ENCODE data around the gene PRR35.

PRR35 gene

GRCh38 chr16:534856-535445 lies 25.2 kb upstream of the PRR35 start:
- TF ChIP-seq, protein P1, sequence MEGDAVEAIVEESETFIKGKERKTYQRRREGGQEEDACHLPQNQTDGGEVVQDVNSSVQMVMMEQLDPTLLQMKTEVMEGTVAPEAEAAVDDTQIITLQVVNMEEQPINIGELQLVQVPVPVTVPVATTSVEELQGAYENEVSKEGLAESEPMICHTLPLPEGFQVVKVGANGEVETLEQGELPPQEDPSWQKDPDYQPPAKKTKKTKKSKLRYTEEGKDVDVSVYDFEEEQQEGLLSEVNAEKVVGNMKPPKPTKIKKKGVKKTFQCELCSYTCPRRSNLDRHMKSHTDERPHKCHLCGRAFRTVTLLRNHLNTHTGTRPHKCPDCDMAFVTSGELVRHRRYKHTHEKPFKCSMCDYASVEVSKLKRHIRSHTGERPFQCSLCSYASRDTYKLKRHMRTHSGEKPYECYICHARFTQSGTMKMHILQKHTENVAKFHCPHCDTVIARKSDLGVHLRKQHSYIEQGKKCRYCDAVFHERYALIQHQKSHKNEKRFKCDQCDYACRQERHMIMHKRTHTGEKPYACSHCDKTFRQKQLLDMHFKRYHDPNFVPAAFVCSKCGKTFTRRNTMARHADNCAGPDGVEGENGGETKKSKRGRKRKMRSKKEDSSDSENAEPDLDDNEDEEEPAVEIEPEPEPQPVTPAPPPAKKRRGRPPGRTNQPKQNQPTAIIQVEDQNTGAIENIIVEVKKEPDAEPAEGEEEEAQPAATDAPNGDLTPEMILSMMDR (conservative IDR thresholded peaks at IDR 0.05; ENCODE audit: low read length), result no peak
- H3K4me3 ChIP-seq (ENCODE audit: low read length), result no peak overlapping the region
- no peak for DNase-seq (ENCODE audit: low read depth)

DNA sequence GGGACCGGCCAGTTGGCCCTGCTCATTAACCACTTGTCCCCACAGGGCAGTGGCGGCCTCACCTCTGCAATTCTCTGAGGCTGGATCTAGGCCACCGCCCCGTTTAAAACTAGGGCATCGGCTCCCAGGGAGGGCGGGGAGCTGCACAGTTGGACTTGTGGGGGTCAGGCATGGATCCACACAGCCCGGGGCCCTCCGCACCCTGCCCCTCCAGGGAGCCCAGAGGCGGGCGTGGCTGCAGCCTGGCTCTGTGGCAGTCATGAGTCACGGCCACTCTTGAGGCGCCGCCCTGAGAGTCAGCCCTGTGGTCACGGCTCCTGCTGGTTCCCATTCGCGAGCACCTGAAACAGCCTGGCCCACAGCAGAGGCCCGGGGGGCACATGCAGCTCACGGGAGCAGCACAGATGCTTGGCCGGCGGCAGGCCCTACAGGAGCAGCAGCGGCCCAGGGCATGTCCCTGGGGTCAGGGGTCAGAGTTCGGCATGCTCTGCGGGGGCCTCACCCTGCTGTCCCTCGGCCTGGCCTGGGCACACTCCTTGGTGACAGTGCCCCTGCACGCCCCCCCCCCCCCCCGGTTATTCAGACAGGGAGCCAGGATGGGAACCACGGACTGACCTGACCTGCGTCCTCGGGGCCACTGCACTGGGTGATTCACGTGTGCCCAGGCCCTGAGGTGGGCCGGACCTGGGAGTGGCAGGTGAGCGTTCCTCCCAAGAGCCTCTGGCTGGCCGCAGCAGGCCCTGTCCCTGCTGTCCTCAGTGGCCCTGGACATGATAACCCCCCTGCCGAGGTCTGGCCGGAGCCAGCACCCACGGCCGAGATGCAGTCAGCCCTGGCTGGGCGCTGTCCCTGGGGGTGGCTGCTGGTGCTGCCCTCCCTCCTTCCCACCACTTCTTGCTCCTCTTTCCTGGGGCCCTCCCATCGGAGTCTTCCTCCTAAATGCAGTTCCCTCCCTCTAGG lies 24.5 kb upstream of the PRR35 start:
- TF ChIP-seq, protein P1 (conservative IDR thresholded peaks at IDR 0.05; ENCODE audit: low read length), result no peak
- DNase-seq (ENCODE audit: low read depth), result peak; percentile 69
- no peak overlapping the region for H3K4me3 ChIP-seq (ENCODE audit: low read length)

GRCh38 chr16:536746-537145 lies 23.4 kb upstream of the PRR35 start:
- DNase-seq (ENCODE audit: low read depth), result no peak
- TF ChIP-seq, protein P1 (conservative IDR thresholded peaks at IDR 0.05; ENCODE audit: low read length), result no peak
- H3K4me3 ChIP-seq (ENCODE audit: low read length), result no peak overlapping the region

GRCh38 chr16:537415-538335 lies 22.5 kb upstream of the PRR35 start:
- no peak for DNase-seq (ENCODE audit: low read depth)
- no peak overlapping the region for H3K4me3 ChIP-seq (ENCODE audit: low read length)
- TF ChIP-seq, protein P1 (conservative IDR thresholded peaks at IDR 0.05; ENCODE audit: low read length), result no peak

GRCh38 chr16:539901-540530 lies 20.2 kb upstream of the PRR35 start:
- no peak overlapping the region for H3K4me3 ChIP-seq (ENCODE audit: low read length)
- no peak for DNase-seq (ENCODE audit: low read depth)
- TF ChIP-seq, protein P1 (conservative IDR thresholded peaks at IDR 0.05; ENCODE audit: low read length), result no peak

GRCh38 chr16:540645-541340 lies 19.4 kb upstream of the PRR35 start:
- DNase-seq (ENCODE audit: low read depth), result no peak
- no peak overlapping the region for H3K4me3 ChIP-seq (ENCODE audit: low read length)
- TF ChIP-seq, protein P1 (conservative IDR thresholded peaks at IDR 0.05; ENCODE audit: low read length), result no peak
